Endothelial cell of coronary artery (primary cell): ENCODE data around the gene TWNK. TPM values are rescaled to one million over a fixed set of nuclear protein-coding genes. Genes with fewer than 3 reads are reported as not detected.

ENCODE experiments used
- total RNA-seq: library from RNA; depleted of rRNA; stranded (reverse); fragments of >200 nt; gene quantifications from 2 replicates; pipeline ENCODE4 v1.2.3, GENCODE V29; 2014

TWNK gene
- total RNA-seq = 7.6 and 9.4 TPM in 2 replicates

GRCh38 chr10:100986952-100987684, at the start of gene TWNK, which contains the start of gene MRPL43:
TSS of gene TWNK (plus strand) at chr10:100987543. CDS start at chr10:100988211, 668 bp downstream.
TSS of gene MRPL43 (minus strand) at chr10:100987497. CDS start at chr10:100987443, 54 bp downstream.

DNA sequence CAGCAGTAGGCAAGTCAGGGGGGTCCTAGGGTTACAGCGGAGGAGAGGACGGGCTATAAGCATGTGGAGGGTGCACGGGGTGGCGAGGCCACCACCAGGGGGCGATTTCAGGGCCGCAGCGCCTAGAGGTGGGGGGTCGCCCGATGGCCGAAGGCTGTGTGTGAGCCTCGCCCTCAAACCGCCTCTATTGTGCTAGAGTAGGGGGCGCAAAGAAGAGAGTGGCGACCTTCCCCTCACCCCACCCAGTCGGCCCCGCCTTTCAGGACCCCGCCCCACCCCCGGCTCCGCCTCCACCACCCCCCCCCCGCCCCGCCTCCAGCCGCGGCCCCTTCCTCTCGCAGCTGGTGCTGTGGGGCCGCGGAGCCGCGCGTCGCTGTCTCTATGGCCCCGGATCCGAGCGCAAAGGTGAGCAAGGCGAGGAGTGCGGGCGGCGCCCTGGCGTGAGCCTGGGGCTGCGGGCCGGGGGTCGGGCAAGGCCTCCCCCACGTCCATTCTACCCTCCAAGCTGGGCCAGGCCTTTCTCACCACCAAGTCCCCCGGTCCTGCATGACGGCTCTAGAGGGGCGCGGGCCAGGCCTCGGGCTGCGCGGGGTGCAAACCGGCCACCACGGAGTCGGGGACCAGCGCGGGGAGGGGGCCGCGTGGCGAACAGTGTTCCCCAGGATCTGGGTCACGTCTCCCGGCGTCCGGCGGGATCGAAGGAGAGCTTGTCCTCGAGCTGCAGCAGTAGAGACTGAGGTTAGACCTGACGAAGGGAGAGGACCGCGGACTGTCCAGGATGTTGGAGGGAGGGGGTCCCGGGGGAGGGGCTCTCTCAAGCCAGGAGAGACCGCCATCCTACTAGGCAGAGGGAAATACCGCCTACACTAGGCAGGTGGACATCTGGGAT, 17.9 kb upstream of the TWNK start, which contains the start of gene SEMA4G:
Gene SEMA4G (plus strand): TSS at position 318 of the 889 bp plus-strand sequence. CDS start 3,409 bp downstream, outside the sequence.

DNA sequence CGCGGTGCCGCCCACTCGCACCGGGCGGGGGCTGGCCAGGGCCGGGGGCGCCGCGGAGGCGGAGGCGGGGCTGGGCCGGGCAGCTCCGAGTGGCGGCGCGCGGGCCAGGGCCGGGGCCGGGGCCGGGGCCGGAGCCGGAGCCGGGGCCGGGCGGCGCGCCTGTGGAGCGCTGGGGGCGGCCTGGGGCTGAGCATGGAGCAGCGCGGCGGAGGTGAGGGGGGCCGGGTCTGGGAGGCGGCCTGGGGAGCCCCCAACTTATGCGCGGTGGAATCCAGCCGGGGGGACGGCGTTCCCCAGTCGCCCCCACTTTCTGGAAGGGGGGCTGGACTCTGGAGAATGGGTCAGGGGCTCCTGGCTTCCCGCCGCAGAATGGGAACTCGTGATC, 12.4 kb downstream of the TWNK start, which contains the start of gene LZTS2:
Gene LZTS2 (plus strand): TSS at position 67 of the 385 bp plus-strand sequence. CDS start 2,731 bp downstream, outside the sequence.

GRCh38 chr10:101031128-101031795, 43.9 kb downstream of the TWNK start, which contains the start of the genes PDZD7 and SFXN3:
TSS of gene PDZD7 (minus strand) at chr10:101031129. CDS start at chr10:101030219, 910 bp downstream.
TSS of gene SFXN3 (plus strand) at chr10:101031234. CDS start at chr10:101034695, 3,461 bp downstream.

Other genes starting within 250 kb of the TWNK start
- not detected in 2 replicates for gene PAX2, start 242.0 kb upstream of the TWNK start, total RNA-seq
- 20.6 and 22.5 TPM in 2 replicates for gene SLF2, start 74.6 kb upstream of the TWNK start, total RNA-seq
- 0.63 and 0.94 TPM in 2 replicates for gene SEMA4G, start 18.0 kb upstream of the TWNK start, total RNA-seq
- 40.0 and 50.7 TPM in 2 replicates for gene MRPL43, start within 50 bp of the TWNK start, total RNA-seq
- gene LZTS2, start 12.3 kb downstream of the TWNK start, total RNA-seq = 33.7 and 45.4 TPM in 2 replicates
- gene PDZD7, start 43.6 kb downstream of the TWNK start, total RNA-seq = 0.27 and 0.85 TPM in 2 replicates
- 59.2 and 63.5 TPM in 2 replicates for gene SFXN3, start 43.7 kb downstream of the TWNK start, total RNA-seq
- gene KAZALD1, start 74.4 kb downstream of the TWNK start, total RNA-seq = 1.1 and 1.7 TPM in 2 replicates
- gene TLX1, start 143.8 kb downstream of the TWNK start, total RNA-seq = 0.18 TPM in 1 of 2 replicates, not detected in the other
- not detected in 2 replicates for gene LBX1, start 241.9 kb downstream of the TWNK start, total RNA-seq